Measurements from ENCODE around the gene RACK1.

RACK1 gene

GRCh38 chr5:181259974-181260719, 16.4 kb upstream of the RACK1 start:
- DNase-seq (ENCODE audit: low spot score) = no peak

- no peak for DNase-seq (ENCODE audit: low spot score)
These were observed 15.6 kb upstream of the RACK1 start for GRCh38 chr5:181259283-181259682.

- no peak for DNase-seq (ENCODE audit: low spot score)
These were observed 14.9 kb upstream of the RACK1 start for GRCh38 chr5:181258576-181258975.

GRCh38 chr5:181255836-181256578, 12.3 kb upstream of the RACK1 start:
- DNase-seq (ENCODE audit: low spot score) = no peak

GRCh38 chr5:181255276-181255675, 11.6 kb upstream of the RACK1 start:
- no peak for DNase-seq (ENCODE audit: low spot score)

GRCh38 chr5:181248277-181248676, 4.6 kb upstream of the RACK1 start:
- no peak for DNase-seq (ENCODE audit: low spot score)

- DNase-seq (ENCODE audit: low spot score) = peak; percentile 94
These were observed 2.8 kb upstream of the RACK1 start for GRCh38 chr5:181246276-181247049.

GRCh38 chr5:181245427-181246275, 1.9 kb upstream of the RACK1 start:
- no peak for DNase-seq (ENCODE audit: low spot score)

- DNase-seq (ENCODE audit: low spot score) = no peak
These were observed 615 bp downstream of the RACK1 start for GRCh38 chr5:181243018-181243563.

- no peak for DNase-seq (ENCODE audit: low spot score)
These were observed 1.7 kb downstream of the RACK1 start for GRCh38 chr5:181242031-181242451.

- DNase-seq (ENCODE audit: low spot score) = no peak
These were observed 2.2 kb downstream of the RACK1 start for GRCh38 chr5:181241393-181241975.

GRCh38 chr5:181239062-181239663, 4.5 kb downstream of the RACK1 start:
- DNase-seq (ENCODE audit: low spot score) = no peak

- DNase-seq (ENCODE audit: low spot score) = no peak
These were observed 5.8 kb downstream of the RACK1 start for GRCh38 chr5:181237729-181238385.

- DNase-seq (ENCODE audit: low spot score) = no peak
These were observed 6.6 kb downstream of the RACK1 start for GRCh38 chr5:181236954-181237641.

- no peak for DNase-seq (ENCODE audit: low spot score)
These were observed 7.2 kb downstream of the RACK1 start for GRCh38 chr5:181236471-181236870.

- no peak for DNase-seq (ENCODE audit: low spot score)
These were observed 7.9 kb downstream of the RACK1 start for GRCh38 chr5:181235689-181236366.

- DNase-seq (ENCODE audit: low spot score) = no peak
These were observed 8.4 kb downstream of the RACK1 start for GRCh38 chr5:181235323-181235688.

GRCh38 chr5:181234455-181235306, 9.0 kb downstream of the RACK1 start:
- no peak for DNase-seq (ENCODE audit: low spot score)

Measured in left forelimb (tissue), 1 donor.